ENCODE results near the gene KCNQ1. TPM values are rescaled to one million over a fixed set of nuclear protein-coding genes. Genes with fewer than 3 reads are reported as not detected.

Gene KCNQ1
- total and polyA plus RNA-seq, 7 donors, result 1.1 to 25.2 (median 3.8) TPM

DNA sequence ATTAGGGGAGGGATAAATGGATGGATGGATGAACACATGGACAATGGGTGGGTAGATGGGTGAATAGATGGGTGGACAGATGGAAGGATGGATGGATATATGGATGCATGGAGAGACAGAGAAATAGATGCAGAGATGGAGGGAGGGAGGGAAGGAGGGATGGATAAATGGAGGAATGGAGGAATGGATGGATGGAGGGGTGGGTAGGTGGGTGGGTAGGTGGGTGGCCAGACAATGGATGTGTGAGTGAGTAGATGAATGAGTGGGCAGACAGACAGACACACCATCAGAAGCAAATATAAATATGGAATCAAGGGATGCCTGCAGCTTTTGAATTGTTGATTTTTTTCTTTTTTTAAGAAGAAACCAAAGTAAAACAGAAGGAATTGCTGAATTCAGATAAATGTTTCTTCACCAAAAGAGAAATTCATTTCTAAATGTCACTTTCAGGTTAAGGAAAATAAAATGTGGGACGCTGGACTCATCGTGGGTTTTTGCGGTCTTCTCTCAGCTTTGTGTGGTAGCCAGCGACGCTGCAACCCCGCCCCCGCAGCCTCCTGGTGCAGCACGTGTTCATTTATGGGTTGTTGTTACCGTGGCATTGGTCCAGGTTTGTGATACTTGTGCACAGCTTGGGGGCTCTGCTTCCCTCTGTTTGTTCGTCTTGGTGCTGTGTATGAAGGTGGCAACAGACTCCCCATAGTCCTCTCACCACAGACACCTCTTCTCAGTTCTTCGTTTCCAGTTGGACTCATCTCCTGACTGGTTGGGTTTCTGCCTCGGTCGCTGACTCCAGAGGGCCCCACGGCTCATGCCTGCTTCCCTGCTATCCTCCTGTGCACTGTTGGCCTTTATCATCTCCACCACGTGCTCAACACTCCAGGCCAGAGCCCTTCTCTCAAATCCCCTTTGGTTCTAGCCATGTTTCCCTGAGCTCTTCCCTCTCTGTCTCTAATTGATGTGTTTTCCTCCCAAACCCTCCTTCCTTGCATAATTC is 364.3 kb downstream of the KCNQ1 start:
- Histone ChIP-seq H3K27ac (peak overlapping the region in 1 of 4 donors; percentile 86), H3K9me3 (no peaks in the 10 kb centered on the region), H3K27me3 (no peaks in the 10 kb centered on the region), H3K4me1 (peaks cover 0 to 58% (median 51%) of the 10 kb centered on the region in 4 donors), H3K4me3 (no peak overlapping the region), H3K36me3 (no peaks in the 10 kb centered on the region)
- intact Hi-C loops (cut with DNase I), result loop anchor here (5.0 kb wide), 1 partner anchor 78 kb away; the partner anchor contains the start of gene CDKN1C
- TF ChIP-seq POLR2A (IDR thresholded peaks at IDR 0.05) (no peak), POLR2AphosphoS5 (IDR thresholded peaks at IDR 0.05) (no peak), CTCF (IDR thresholded peaks at IDR 0.05) (no peak), EP300 (IDR thresholded peaks at IDR 0.05) (no peak)
- WGBS, 2 donors, result 86 to 89% methylated on average over 15 of the region's 15 CpGs
- DNase-seq, result peak; percentile 62

- Histone ChIP-seq H3K27me3 (no peaks in the 10 kb centered on the region), H3K36me3 (no peaks in the 10 kb centered on the region), H3K4me1 (peaks cover 0 to 55% (median 50%) of the 10 kb centered on the region in 4 donors), H3K27ac (no peak overlapping the region), H3K4me3 (no peak overlapping the region), H3K9me3 (no peaks in the 10 kb centered on the region)
- whole genome bisulfite sequencing, 2 donors, result 87 to 89% methylated on average over 1 of the region's 1 CpG
- intact Hi-C loops (cut with DNase I), result loop anchor here (5.0 kb wide), 1 partner anchor 77 kb away; the partner anchor contains the start of gene CDKN1C
- TF ChIP-seq POLR2A (IDR thresholded peaks at IDR 0.05) (no peak), POLR2AphosphoS5 (IDR thresholded peaks at IDR 0.05) (no peak), CTCF (IDR thresholded peaks at IDR 0.05) (no peak), EP300 (IDR thresholded peaks at IDR 0.05) (no peak)
- no peak for DNase-seq
Measured at GRCh38 chr11:2809854-2810253, 365.0 kb downstream of the KCNQ1 start.

DNA sequence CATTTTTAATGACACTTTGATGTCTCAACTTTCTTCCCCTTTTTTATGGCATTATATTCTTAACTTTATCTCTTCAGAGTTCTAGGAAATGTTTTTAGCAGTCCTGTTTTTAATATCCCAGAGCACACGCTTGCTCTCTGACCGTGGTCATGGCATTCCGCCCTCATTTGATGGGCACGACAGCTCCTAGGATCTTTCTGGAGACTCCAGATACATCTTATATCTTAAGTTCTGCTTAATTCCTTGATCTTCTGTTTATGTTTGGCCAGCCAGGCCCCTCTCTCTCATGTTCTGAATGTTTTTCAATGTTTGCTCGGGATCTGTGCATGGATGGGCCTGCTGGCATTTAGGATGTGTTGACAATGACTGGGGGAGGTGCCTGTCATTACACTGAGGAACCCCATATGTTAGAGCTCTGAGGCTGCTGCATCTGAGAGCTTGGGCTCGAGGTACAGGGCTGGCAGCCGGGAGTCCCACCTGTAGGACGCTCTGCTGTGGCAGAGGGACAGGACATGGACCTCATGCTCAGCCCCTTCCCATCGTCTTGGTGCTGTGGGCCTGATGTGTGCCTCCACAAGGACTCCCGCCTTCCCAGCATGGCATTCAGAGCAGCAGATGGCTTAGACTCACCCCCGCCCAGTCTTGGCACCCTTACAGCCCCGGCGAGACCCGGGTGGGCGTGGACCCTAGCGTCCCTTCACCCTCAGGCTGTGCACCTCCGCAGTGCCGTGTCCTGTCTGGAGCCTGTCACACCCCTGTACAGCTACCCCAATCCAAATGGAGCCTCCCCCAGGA is 365.8 kb downstream of the KCNQ1 start:
- peaks cover 0 to 55% (median 49%) of the 10 kb centered on the region in 4 donors for H3K4me1 ChIP-seq
- intact Hi-C loops (cut with DNase I), result no loop called here
- TF ChIP-seq EP300 (IDR thresholded peaks at IDR 0.05) (no peak), POLR2AphosphoS5 (IDR thresholded peaks at IDR 0.05) (no peak), CTCF (IDR thresholded peaks at IDR 0.05) (no peak), POLR2A (IDR thresholded peaks at IDR 0.05) (no peak)
- WGBS, 2 donors, result 79 to 84% methylated on average over 18 of the region's 18 CpGs
- no peak for DNase-seq
- no peaks in the 10 kb centered on the region for H3K36me3 ChIP-seq
- H3K27me3 ChIP-seq, result no peaks in the 10 kb centered on the region
- no peaks in the 10 kb centered on the region for H3K9me3 ChIP-seq
- no peak overlapping the region for H3K4me3 ChIP-seq
- peak overlapping the region in 1 of 4 donors; percentile 35 for H3K27ac ChIP-seq

DNA sequence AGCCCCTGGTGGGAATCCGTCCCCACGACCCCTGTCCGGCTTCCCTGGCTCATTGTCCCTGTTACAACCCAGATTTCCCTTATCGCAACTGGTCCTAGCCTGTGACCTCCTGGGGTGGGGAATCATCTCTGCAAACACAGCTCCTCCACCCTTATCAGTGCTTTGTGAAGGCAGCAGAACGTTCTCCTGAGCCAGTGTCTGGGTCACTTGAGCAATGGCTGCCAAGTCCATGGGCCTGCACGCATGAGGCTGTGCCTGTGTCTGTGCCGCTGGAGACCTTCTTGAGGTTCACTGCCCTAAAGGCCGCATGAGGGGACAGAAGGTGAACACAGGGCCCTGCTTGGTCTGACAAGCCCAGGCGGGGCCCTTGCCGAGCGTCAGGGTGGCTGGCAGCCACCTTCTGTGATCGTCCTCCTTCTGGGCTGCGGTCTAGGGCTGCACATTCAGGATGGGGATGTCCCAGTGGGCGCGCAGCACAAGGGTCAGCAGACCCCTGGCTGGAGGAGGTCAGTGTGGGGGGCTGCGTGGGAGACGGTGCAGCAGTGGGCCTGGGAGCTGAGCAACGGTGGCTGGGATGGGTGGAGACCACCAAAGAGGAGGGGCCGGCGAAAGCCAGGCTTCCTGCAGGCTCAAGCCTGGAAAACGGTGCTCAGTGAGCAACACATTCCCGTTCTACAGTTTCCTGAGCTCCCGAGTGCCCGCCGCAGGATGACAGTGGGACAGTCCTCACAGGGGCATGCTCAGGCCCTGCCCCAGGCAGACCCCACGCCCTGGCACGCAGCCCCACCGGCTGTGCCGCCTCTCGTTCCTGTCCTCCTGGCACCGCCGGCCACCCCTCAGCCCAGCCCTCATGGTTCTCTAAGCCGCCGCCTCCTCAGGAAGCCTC is 366.6 kb downstream of the KCNQ1 start:
- peaks cover 0 to 1% (median 0%) of the 10 kb centered on the region in 4 donors for H3K9me3 ChIP-seq
- intact Hi-C loops (cut with DNase I), result no loop called here
- TF ChIP-seq EP300 (IDR thresholded peaks at IDR 0.05), result no peak
- H3K36me3 ChIP-seq, result no peaks in the 10 kb centered on the region
- H3K4me1 ChIP-seq, result peaks cover 0 to 53% (median 44%) of the 10 kb centered on the region in 4 donors
- no peak overlapping the region for H3K4me3 ChIP-seq
- WGBS, 2 donors, result 85 to 92% methylated on average over 34 of the region's 34 CpGs
- no peaks in the 10 kb centered on the region for H3K27me3 ChIP-seq
- DNase-seq, result no peak
- peak overlapping the region; percentile 5 to 41 (median 37) for H3K27ac ChIP-seq

Data from sigmoid colon (tissue), 7 donors.